Activated effector memory CD4-positive, alpha-beta T cell treated with anti-CD3 and anti-CD28 coated beads, Interleukin-2, amount 50 U/mL, for 16 hours (primary cell): ENCODE measurements around the gene SCYGR1.
A peak's percentile ranks its signal among the peaks of the same experiment; 100 is the strongest.
"Not testable (repeated sequence)": the region's sequence is repeated elsewhere in the genome, so short reads cannot be mapped to it uniquely, and the experiment has no call there.

Experiments used
- DNase-seq: peaks from one replicate; pipeline ENCODE4 v3.0.0-alpha.2; 2020

The SCYGR1 gene

GRCh38 chr2:227402321-227402720 lies 14.6 kb upstream of the SCYGR1 start:
- DNase-seq = no peak

- no peak for DNase-seq
Observed at GRCh38 chr2:227401550-227401949, 13.8 kb upstream of the SCYGR1 start.

- DNase-seq = no peak
Observed at GRCh38 chr2:227398684-227399670, 11.2 kb upstream of the SCYGR1 start.

- DNase-seq = no peak
Observed at GRCh38 chr2:227397562-227397961, 9.8 kb upstream of the SCYGR1 start.

- no peak for DNase-seq
Observed at GRCh38 chr2:227395556-227395955, 7.8 kb upstream of the SCYGR1 start.

- no peak for DNase-seq
Observed at GRCh38 chr2:227394401-227394800, 6.7 kb upstream of the SCYGR1 start.

GRCh38 chr2:227390468-227391256 lies 2.9 kb upstream of the SCYGR1 start:
- no peak for DNase-seq

- DNase-seq = no peak
Observed at GRCh38 chr2:227389661-227390060, 1.9 kb upstream of the SCYGR1 start.

- DNase-seq = no peak
Observed at GRCh38 chr2:227389231-227389630, 1.5 kb upstream of the SCYGR1 start.

GRCh38 chr2:227388537-227389011 lies 825 bp upstream of the SCYGR1 start:
- no peak for DNase-seq

GRCh38 chr2:227386630-227387029 lies 1.1 kb downstream of the SCYGR1 start:
- no peak for DNase-seq

GRCh38 chr2:227383686-227384085 lies 4.1 kb downstream of the SCYGR1 start:
- DNase-seq = no peak

- DNase-seq = not testable (repeated sequence)
Observed at GRCh38 chr2:227382241-227382835, 5.4 kb downstream of the SCYGR1 start.

- no peak for DNase-seq
Observed at GRCh38 chr2:227379095-227379494, 8.7 kb downstream of the SCYGR1 start, which contains the start of gene TM4SF20. Gene TM4SF20 (minus strand): TSS chr2:227379306. CDS start chr2:227379268, 38 bp downstream.

- no peak for DNase-seq
Observed at GRCh38 chr2:227378371-227378782, 9.4 kb downstream of the SCYGR1 start.

- no peak for DNase-seq
Observed at GRCh38 chr2:227377467-227378351, 10.0 kb downstream of the SCYGR1 start.

GRCh38 chr2:227376656-227377396 lies 10.9 kb downstream of the SCYGR1 start:
- no peak for DNase-seq

GRCh38 chr2:227374158-227374557 lies 13.6 kb downstream of the SCYGR1 start:
- peak; percentile 67 for DNase-seq

GRCh38 chr2:227373389-227373788 lies 14.4 kb downstream of the SCYGR1 start:
- no peak for DNase-seq

GRCh38 chr2:227370791-227371312 lies 16.9 kb downstream of the SCYGR1 start:
- no peak for DNase-seq

- DNase-seq = no peak
Observed at GRCh38 chr2:227370092-227370491, 17.7 kb downstream of the SCYGR1 start.
